Vagina (tissue), 2 donors: ENCODE results near the gene ECHDC3. TPM values are rescaled to one million over a fixed set of nuclear protein-coding genes. Genes with fewer than 3 reads are reported as not detected.

Experiments used
- DNase-seq, 2 donors: peaks; one replicate each; pipeline ENCODE4 v3.0.0-alpha.2; 2017; ENCODE audit errors: extremely low spot score in 2 of 2
- H3K27ac ChIP-seq: fragments of 200-600 bp; sonication (generic); one replicate; pipeline ENCODE4 v1.5.1; 2019
- H3K27me3 ChIP-seq: fragments of 200-600 bp; sonication (generic); one replicate; pipeline ENCODE4 v1.5.1; 2019
- H3K36me3 ChIP-seq, 2 donors: fragments of 200-600 bp; sonication (generic); one replicate each; pipeline ENCODE4 v1.5.1; 2017 to 2019
- H3K4me1 ChIP-seq: fragments of 200-600 bp; sonication (generic); one replicate; pipeline ENCODE4 v1.5.1; 2019
- H3K4me3 ChIP-seq, 2 donors: fragments of 200-600 bp; sonication (generic); 1 replicate in 1 of 2; 2 replicates in 1 of 2; pipeline ENCODE4 v1.5.1; 2016 to 2019
- H3K9me3 ChIP-seq: fragments of 200-600 bp; sonication (generic); one replicate; pipeline ENCODE4 v1.5.1; 2019
- POLR2A ChIP-seq, 2 donors: fragments of 450-650 bp; IDR thresholded peaks; one replicate each; pipeline ENCODE4 v1.6.1; 2017; ENCODE audit warnings: antibody characterized with exemption in 2 of 2, mild to moderate bottlenecking in 2 of 2, moderate library complexity in 2 of 2
- POLR2AphosphoS5 ChIP-seq, 2 donors: sonication (generic); formaldehyde crosslinking; IDR thresholded peaks; one replicate each; pipeline ENCODE4 v1.9.0; 2017; ENCODE audit warnings: antibody characterized with exemption in 2 of 2, mild to moderate bottlenecking in 2 of 2, low read depth in 1 of 2; ENCODE audit not compliant: insufficient read depth in 1 of 2
- intact Hi-C: fragments of 100-400 bp; cut with DNase I; formaldehyde crosslinking; loops from one replicate; pipeline ENCODE4 v1.15.1; 2023
- total RNA-seq: library from RNA; depleted of rRNA; stranded (reverse); fragments of >200 nt; gene quantifications from one replicate; pipeline ENCODE4 v1.2.3, GENCODE V29; 2016
- TF ChIP-seq, protein P1 (sequence below), 3 experiments: fragments of 450-650 bp in 2 of 3; fragments of 200-600 bp in 1 of 3; sonication (generic) in 1 of 3; IDR thresholded peaks; one replicate each; pipeline ENCODE4 v1.5.1; 2017 to 2019; ENCODE audit warnings: antibody characterized with exemption in 3 of 3, mild to moderate bottlenecking in 2 of 3, moderate library complexity in 2 of 3

Gene ECHDC3
- total RNA-seq, 1 donor from 2014 or later, result 44.2 TPM

GRCh38 chr10:11724938-11725776 is 17.0 kb upstream of the ECHDC3 start:
- Histone ChIP-seq H3K36me3 (no peaks in the 10 kb centered on the region), H3K27me3 (no peaks in the 10 kb centered on the region), H3K9me3 (no peaks in the 10 kb centered on the region), H3K27ac (no peak overlapping the region), H3K4me3 (no peak overlapping the region), H3K4me1 (no peaks in the 10 kb centered on the region)
- no peak for DNase-seq
- intact Hi-C loops, result loop anchor here (10.0 kb wide), 1 partner anchor 210 kb away; no protein-coding TSS in a partner anchor
- TF ChIP-seq, protein P1, sequence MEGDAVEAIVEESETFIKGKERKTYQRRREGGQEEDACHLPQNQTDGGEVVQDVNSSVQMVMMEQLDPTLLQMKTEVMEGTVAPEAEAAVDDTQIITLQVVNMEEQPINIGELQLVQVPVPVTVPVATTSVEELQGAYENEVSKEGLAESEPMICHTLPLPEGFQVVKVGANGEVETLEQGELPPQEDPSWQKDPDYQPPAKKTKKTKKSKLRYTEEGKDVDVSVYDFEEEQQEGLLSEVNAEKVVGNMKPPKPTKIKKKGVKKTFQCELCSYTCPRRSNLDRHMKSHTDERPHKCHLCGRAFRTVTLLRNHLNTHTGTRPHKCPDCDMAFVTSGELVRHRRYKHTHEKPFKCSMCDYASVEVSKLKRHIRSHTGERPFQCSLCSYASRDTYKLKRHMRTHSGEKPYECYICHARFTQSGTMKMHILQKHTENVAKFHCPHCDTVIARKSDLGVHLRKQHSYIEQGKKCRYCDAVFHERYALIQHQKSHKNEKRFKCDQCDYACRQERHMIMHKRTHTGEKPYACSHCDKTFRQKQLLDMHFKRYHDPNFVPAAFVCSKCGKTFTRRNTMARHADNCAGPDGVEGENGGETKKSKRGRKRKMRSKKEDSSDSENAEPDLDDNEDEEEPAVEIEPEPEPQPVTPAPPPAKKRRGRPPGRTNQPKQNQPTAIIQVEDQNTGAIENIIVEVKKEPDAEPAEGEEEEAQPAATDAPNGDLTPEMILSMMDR (IDR thresholded peaks at IDR 0.05), result peak in 2 of 3 experiments; percentile 19 to 67
- no peak for TF ChIP-seq POLR2A (IDR thresholded peaks at IDR 0.05)
- TF ChIP-seq POLR2AphosphoS5 (IDR thresholded peaks at IDR 0.05; ENCODE audit: insufficient read depth in 1 of 2, low read depth in 1 of 2), result no peak

DNA sequence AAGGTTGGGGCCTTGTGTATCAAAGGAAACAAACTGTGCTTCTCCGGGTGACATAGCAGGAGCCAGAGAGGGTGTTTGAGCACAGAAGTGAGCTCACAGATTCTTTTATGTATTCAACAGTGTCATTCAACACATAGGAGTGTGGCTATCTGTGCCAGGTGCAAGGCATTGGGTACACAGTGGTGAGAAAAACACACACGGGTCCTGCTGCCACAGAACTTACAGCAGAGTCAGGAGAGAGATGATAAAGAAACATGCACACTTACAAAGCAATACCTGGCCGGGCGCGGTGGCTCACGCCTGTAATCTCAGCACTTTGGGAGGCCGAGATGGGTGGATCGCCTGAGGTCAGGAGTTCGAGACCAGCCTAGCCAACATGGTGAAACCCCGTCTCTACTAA is 16.3 kb upstream of the ECHDC3 start:
- intact Hi-C loops, result loop anchor here (10.0 kb wide), 1 partner anchor 211 kb away; no protein-coding TSS in a partner anchor
- H3K4me1 ChIP-seq, result no peaks in the 10 kb centered on the region
- no peaks in the 10 kb centered on the region for H3K9me3 ChIP-seq
- TF ChIP-seq POLR2AphosphoS5 (IDR thresholded peaks at IDR 0.05; ENCODE audit: insufficient read depth in 1 of 2, low read depth in 1 of 2) (no peak), POLR2A (IDR thresholded peaks at IDR 0.05) (no peak)
- TF ChIP-seq, protein P1 (IDR thresholded peaks at IDR 0.05), result no peak
- no peaks in the 10 kb centered on the region for H3K36me3 ChIP-seq
- no peak overlapping the region for H3K27ac ChIP-seq
- DNase-seq, result no peak
- H3K4me3 ChIP-seq, result no peak overlapping the region
- no peaks in the 10 kb centered on the region for H3K27me3 ChIP-seq

GRCh38 chr10:11727563-11727962 is 14.6 kb upstream of the ECHDC3 start:
- no peak overlapping the region for H3K27ac ChIP-seq
- no peak for DNase-seq
- H3K4me3 ChIP-seq, result no peak overlapping the region
- H3K27me3 ChIP-seq, result no peaks in the 10 kb centered on the region
- H3K36me3 ChIP-seq, result no peaks in the 10 kb centered on the region
- H3K9me3 ChIP-seq, result no peaks in the 10 kb centered on the region
- TF ChIP-seq, protein P1 (IDR thresholded peaks at IDR 0.05), result no peak
- intact Hi-C loops, result loop anchor here (10.0 kb wide), 1 partner anchor 213 kb away; no protein-coding TSS in a partner anchor
- no peaks in the 10 kb centered on the region for H3K4me1 ChIP-seq

DNA sequence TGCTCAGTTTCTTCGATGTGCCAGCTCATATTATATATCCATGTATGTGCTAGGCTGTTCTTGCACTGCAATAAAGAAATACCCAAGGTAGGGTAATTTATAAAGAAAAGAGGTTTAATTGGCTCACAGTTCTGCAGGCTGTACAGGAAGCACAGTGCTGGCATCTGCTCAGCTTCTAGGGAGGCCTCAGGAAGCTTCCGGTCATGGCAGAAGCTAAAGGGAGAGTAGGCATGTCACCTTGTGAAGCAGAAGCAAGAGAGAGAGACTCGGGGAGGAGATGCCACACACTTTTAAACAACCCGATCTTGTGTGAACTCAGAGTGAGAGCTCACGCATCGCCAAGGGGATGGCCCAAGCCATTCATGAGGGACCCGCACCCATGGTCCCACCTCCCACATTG is 13.8 kb upstream of the ECHDC3 start:
- intact Hi-C loops, result loop anchor here (10.0 kb wide), 1 partner anchor 214 kb away; no protein-coding TSS in a partner anchor
- no peaks in the 10 kb centered on the region for H3K9me3 ChIP-seq
- H3K27ac ChIP-seq, result no peak overlapping the region
- H3K27me3 ChIP-seq, result no peaks in the 10 kb centered on the region
- TF ChIP-seq, protein P1 (IDR thresholded peaks at IDR 0.05), result no peak
- TF ChIP-seq POLR2AphosphoS5 (IDR thresholded peaks at IDR 0.05; ENCODE audit: insufficient read depth in 1 of 2, low read depth in 1 of 2), result no peak
- TF ChIP-seq POLR2A (IDR thresholded peaks at IDR 0.05), result no peak
- H3K4me1 ChIP-seq, result no peaks in the 10 kb centered on the region
- H3K4me3 ChIP-seq, result no peak overlapping the region
- H3K36me3 ChIP-seq, result no peaks in the 10 kb centered on the region
- DNase-seq, result no peak

- no peak overlapping the region for H3K27ac ChIP-seq
- intact Hi-C loops, result loop anchor here (10.0 kb wide), 1 partner anchor 215 kb away; no protein-coding TSS in a partner anchor
- DNase-seq, result no peak
Observed at GRCh38 chr10:11729790-11730315, 12.3 kb upstream of the ECHDC3 start.

More at GRCh38 chr10:11729790-11730315, 12.3 kb upstream of the ECHDC3 start:
- Histone ChIP-seq H3K36me3 (no peaks in the 10 kb centered on the region), H3K4me3 (no peak overlapping the region), H3K27me3 (no peaks in the 10 kb centered on the region), H3K9me3 (no peaks in the 10 kb centered on the region), H3K4me1 (no peaks in the 10 kb centered on the region)
- TF ChIP-seq POLR2AphosphoS5 (IDR thresholded peaks at IDR 0.05; ENCODE audit: insufficient read depth in 1 of 2, low read depth in 1 of 2) (no peak), POLR2A (IDR thresholded peaks at IDR 0.05) (no peak)
- TF ChIP-seq, protein P1 (IDR thresholded peaks at IDR 0.05), result no peak
